WTC11 (cell line): ENCODE results near the gene IL1F10.

Source experiments
- MXD4 ChIP-seq: fragments of 250-450 bp; sonication (Bioruptor Pico); IDR thresholded peaks from 2 replicates; pipeline ENCODE4 v1.8.0; 2021; ENCODE audit warnings: mild to moderate bottlenecking, moderate library complexity, borderline replicate concordance
- TF ChIP-seq, protein P1 (sequence below): sonication (generic); formaldehyde crosslinking; IDR thresholded peaks from 2 replicates; pipeline ENCODE4 v1.8.0; 2022; ENCODE audit warnings: mild to moderate bottlenecking, missing genetic modification reagents
- TF ChIP-seq, protein P2 (sequence below): sonication (generic); formaldehyde crosslinking; IDR thresholded peaks from 2 replicates; pipeline ENCODE4 v1.8.1; 2022; ENCODE audit warnings: low read depth, missing genetic modification reagents, borderline replicate concordance
- TF ChIP-seq, protein P3 (sequence below): fragments of 200-600 bp; IDR thresholded peaks from 2 replicates; pipeline ENCODE4 v1.8.0; 2022; ENCODE audit warnings: antibody characterized with exemption

DNA sequence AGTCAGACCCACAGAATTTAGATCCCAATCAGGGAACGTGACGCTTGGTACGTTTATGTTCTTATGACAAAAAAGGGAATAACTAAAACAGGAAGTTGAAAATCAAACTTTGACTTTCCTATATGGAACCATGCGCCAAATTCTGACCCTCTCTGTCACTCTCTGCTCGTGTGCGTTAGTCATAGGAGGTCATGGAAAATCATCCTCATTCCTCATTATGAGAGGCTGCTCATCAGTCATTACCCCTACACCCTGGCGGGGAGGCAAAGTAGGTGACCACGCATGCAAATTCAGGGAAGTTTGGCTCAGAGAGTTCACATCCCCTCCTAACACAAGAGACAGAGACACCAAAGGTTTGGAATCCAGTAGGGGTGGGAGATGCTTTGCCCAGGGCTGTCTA, 15.5 kb downstream of the IL1F10 start:
- TF ChIP-seq, protein P1, sequence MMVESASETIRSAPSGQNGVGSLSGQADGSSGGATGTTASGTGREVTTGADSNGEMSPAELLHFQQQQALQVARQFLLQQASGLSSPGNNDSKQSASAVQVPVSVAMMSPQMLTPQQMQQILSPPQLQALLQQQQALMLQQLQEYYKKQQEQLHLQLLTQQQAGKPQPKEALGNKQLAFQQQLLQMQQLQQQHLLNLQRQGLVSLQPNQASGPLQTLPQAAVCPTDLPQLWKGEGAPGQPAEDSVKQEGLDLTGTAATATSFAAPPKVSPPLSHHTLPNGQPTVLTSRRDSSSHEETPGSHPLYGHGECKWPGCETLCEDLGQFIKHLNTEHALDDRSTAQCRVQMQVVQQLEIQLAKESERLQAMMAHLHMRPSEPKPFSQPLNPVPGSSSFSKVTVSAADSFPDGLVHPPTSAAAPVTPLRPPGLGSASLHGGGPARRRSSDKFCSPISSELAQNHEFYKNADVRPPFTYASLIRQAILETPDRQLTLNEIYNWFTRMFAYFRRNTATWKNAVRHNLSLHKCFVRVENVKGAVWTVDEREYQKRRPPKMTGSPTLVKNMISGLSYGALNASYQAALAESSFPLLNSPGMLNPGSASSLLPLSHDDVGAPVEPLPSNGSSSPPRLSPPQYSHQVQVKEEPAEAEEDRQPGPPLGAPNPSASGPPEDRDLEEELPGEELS (CRISPR knock-in tag) = no peak
- TF ChIP-seq, protein P2, sequence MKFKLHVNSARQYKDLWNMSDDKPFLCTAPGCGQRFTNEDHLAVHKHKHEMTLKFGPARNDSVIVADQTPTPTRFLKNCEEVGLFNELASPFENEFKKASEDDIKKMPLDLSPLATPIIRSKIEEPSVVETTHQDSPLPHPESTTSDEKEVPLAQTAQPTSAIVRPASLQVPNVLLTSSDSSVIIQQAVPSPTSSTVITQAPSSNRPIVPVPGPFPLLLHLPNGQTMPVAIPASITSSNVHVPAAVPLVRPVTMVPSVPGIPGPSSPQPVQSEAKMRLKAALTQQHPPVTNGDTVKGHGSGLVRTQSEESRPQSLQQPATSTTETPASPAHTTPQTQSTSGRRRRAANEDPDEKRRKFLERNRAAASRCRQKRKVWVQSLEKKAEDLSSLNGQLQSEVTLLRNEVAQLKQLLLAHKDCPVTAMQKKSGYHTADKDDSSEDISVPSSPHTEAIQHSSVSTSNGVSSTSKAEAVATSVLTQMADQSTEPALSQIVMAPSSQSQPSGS (CRISPR knock-in tag) = no peak
- TF ChIP-seq MXD4 (CRISPR knock-in tag) = no peak
- TF ChIP-seq, protein P3, sequence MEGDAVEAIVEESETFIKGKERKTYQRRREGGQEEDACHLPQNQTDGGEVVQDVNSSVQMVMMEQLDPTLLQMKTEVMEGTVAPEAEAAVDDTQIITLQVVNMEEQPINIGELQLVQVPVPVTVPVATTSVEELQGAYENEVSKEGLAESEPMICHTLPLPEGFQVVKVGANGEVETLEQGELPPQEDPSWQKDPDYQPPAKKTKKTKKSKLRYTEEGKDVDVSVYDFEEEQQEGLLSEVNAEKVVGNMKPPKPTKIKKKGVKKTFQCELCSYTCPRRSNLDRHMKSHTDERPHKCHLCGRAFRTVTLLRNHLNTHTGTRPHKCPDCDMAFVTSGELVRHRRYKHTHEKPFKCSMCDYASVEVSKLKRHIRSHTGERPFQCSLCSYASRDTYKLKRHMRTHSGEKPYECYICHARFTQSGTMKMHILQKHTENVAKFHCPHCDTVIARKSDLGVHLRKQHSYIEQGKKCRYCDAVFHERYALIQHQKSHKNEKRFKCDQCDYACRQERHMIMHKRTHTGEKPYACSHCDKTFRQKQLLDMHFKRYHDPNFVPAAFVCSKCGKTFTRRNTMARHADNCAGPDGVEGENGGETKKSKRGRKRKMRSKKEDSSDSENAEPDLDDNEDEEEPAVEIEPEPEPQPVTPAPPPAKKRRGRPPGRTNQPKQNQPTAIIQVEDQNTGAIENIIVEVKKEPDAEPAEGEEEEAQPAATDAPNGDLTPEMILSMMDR = no peak
